Measurements from ENCODE around the gene GLIPR1L1.

The GLIPR1L1 gene

DNA sequence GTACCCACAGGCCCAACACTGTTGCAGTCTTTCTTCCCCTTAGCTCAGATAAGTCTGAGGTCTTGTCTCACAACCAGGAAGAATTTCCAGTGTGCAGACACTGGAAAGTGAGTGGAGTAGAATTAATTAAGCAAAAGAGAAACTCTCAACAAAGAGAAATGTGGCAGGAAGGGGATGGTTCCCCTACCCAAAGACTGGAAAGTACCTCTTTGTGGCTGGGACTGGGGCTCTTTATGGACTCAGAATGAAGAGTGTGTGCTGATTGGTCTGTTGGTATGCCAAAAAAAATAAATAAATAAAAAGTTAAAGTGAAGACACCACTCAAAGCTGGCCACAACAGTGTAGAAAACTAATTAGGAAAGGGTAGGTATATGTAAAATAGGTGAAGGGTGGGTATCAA lies 26.4 kb downstream of the GLIPR1L1 start:
- no peak overlapping the region for H3K9ac ChIP-seq (ENCODE audit: low read length)
- H3K4me3 ChIP-seq (ENCODE audit: low read length): no peak overlapping the region
- no peaks in the 10 kb centered on the region for H3K36me3 ChIP-seq (ENCODE audit: control insufficient read depth, insufficient read depth, low read length)
- H3K9me3 ChIP-seq (ENCODE audit: control insufficient read depth, low read length): no peaks in the 10 kb centered on the region
- H3K27me3 ChIP-seq (ENCODE audit: control insufficient read depth, insufficient read depth, low read length): no peaks in the 10 kb centered on the region
- no peaks in the 10 kb centered on the region for H3K4me1 ChIP-seq (ENCODE audit: control insufficient read depth, insufficient read depth, low read length)

DNA sequence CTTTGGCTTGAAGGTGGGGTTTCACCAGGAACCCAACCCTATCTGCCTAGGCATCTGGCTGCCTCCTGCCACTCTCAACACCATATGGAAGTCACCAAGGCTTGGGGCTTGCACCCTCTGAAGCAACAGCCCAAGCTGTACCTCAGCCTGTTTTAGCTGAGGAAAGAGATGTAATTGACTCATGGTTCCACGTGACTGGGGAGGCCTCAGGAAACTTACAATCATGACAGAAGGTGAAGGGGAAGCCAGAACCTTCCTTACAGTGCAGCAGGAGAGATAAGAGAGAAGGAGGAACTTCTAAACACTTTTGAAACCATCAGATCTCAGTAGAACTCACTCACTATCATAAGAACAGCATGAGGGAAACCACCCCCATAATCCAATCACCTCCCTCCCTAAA lies 26.9 kb downstream of the GLIPR1L1 start:
- Histone ChIP-seq H3K4me3 (ENCODE audit: low read length) (no peak overlapping the region), H3K27me3 (ENCODE audit: control insufficient read depth, insufficient read depth, low read length) (no peaks in the 10 kb centered on the region), H3K9ac (ENCODE audit: low read length) (no peak overlapping the region), H3K4me1 (ENCODE audit: control insufficient read depth, insufficient read depth, low read length) (no peaks in the 10 kb centered on the region), H3K9me3 (ENCODE audit: control insufficient read depth, low read length) (no peaks in the 10 kb centered on the region), H3K36me3 (ENCODE audit: control insufficient read depth, insufficient read depth, low read length) (no peaks in the 10 kb centered on the region)

DNA sequence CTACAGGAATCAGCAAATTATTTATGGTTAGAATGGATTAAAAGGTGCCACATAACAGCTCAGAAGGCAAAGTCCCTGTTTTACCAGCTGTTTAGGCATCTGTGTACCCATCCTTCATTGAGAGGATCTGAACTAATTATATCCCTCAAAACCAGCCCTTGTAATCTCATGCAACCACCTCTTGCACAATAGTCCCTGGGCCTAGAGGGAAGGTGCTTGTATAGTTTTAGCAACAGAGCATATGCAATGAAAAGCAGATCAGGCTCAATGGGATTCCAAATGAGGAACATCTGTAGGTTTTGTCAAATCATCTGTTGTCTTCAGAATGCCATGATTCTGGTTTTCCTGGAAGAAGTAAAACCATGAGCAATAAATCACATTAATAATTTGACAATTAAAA lies 30.4 kb downstream of the GLIPR1L1 start:
- Histone ChIP-seq H3K36me3 (ENCODE audit: control insufficient read depth, insufficient read depth, low read length) (no peaks in the 10 kb centered on the region), H3K27me3 (ENCODE audit: control insufficient read depth, insufficient read depth, low read length) (no peaks in the 10 kb centered on the region), H3K4me1 (ENCODE audit: control insufficient read depth, insufficient read depth, low read length) (no peaks in the 10 kb centered on the region), H3K4me3 (ENCODE audit: low read length) (no peak overlapping the region), H3K9ac (ENCODE audit: low read length) (no peak overlapping the region), H3K9me3 (ENCODE audit: control insufficient read depth, low read length) (no peaks in the 10 kb centered on the region)

DNA sequence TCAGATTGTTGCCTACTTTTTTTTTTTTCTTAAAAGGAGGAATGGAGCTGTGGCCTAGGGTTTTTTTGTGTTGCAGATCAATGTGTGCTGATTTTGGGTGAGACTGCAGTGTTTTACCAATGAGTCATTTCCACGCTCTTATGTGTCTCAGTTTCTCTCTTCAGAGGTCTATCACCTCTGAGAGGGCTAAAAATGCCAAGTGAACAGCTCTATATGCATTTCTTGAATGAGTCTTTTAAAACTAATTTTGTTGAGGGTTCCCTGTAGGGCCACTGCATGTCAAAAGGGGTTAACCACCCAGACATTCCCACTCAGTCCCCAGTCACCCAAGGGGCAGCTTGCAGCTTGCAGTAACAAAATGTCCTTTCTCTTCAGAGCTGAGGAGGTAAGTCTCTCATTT lies 32.2 kb downstream of the GLIPR1L1 start:
- no peak overlapping the region for H3K9ac ChIP-seq (ENCODE audit: low read length)
- no peak overlapping the region for H3K4me3 ChIP-seq (ENCODE audit: low read length)
- no peaks in the 10 kb centered on the region for H3K27me3 ChIP-seq (ENCODE audit: control insufficient read depth, insufficient read depth, low read length)
- no peaks in the 10 kb centered on the region for H3K4me1 ChIP-seq (ENCODE audit: control insufficient read depth, insufficient read depth, low read length)
- H3K36me3 ChIP-seq (ENCODE audit: control insufficient read depth, insufficient read depth, low read length): no peaks in the 10 kb centered on the region
- H3K9me3 ChIP-seq (ENCODE audit: control insufficient read depth, low read length): no peaks in the 10 kb centered on the region

DNA sequence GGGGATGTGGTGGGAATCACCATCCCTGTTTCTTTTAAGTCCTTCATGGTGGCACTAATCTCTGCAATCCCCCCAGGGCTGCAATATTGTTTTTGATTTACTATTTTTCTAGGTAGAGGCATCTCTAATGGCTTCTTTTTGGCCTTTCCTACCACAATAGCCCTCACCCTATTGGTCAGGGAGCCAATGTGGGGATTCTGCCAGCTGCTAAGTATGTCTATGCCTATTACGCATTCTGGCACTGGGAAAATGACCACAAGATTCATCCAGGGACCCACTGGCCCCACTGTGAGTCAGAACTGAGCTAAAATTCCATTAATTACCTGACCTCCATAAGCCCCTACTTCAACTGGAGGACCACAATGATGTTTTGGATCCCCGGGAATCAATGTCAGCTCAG lies 40.5 kb downstream of the GLIPR1L1 start:
- no peaks in the 10 kb centered on the region for H3K27me3 ChIP-seq (ENCODE audit: control insufficient read depth, insufficient read depth, low read length)
- no peaks in the 10 kb centered on the region for H3K9me3 ChIP-seq (ENCODE audit: control insufficient read depth, low read length)
- H3K4me3 ChIP-seq (ENCODE audit: low read length): no peak overlapping the region
- no peak overlapping the region for H3K9ac ChIP-seq (ENCODE audit: low read length)
- no peaks in the 10 kb centered on the region for H3K36me3 ChIP-seq (ENCODE audit: control insufficient read depth, insufficient read depth, low read length)
- no peaks in the 10 kb centered on the region for H3K4me1 ChIP-seq (ENCODE audit: control insufficient read depth, insufficient read depth, low read length)

DNA sequence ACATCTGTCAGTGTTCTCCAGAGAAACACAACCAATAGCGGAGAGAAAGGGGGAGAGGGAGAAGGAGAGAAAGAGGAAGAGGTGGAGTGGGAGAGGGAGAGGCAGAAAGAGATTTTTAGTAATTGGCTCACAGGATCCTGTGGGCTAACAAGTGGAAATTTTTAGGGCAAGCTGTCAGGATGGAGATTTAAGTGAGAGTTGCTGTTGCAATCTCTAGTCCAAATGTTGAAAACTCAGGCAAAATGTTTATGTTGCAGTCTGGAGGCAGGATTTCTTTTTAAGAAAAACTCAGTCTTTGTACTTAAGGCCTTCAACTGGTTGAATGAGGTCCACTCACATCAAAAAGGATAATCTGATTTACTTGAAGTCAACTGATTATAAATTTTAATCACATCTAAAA lies 43.9 kb downstream of the GLIPR1L1 start:
- Histone ChIP-seq H3K36me3 (ENCODE audit: control insufficient read depth, insufficient read depth, low read length) (no peaks in the 10 kb centered on the region), H3K27me3 (ENCODE audit: control insufficient read depth, insufficient read depth, low read length) (no peaks in the 10 kb centered on the region), H3K4me1 (ENCODE audit: control insufficient read depth, insufficient read depth, low read length) (no peaks in the 10 kb centered on the region), H3K4me3 (ENCODE audit: low read length) (no peak overlapping the region), H3K9me3 (ENCODE audit: control insufficient read depth, low read length) (no peaks in the 10 kb centered on the region), H3K9ac (ENCODE audit: low read length) (no peak overlapping the region)

DNA sequence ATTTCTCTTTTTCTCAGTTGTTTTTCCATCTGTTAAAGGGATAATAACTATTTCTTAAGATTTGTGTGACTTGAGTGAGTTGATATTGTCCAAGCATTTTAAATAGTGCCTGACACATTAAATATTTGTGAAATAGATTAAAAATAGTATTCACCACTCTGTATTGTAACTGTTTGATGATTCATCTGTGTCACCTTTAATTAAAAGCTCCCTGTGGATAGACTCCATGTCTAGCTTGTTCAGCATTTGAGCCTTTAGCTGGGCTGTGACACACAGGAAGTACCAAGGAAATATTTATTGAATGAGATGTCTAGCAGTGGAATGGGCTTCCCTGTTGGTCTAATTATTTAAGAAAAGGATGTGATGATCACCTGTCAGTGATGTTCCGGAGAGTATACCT lies 54.6 kb downstream of the GLIPR1L1 start:
- H3K9me3 ChIP-seq (ENCODE audit: control insufficient read depth, low read length): no peaks in the 10 kb centered on the region
- H3K4me3 ChIP-seq (ENCODE audit: low read length): no peak overlapping the region
- H3K27me3 ChIP-seq (ENCODE audit: control insufficient read depth, insufficient read depth, low read length): no peaks in the 10 kb centered on the region
- H3K9ac ChIP-seq (ENCODE audit: low read length): no peak overlapping the region
- H3K36me3 ChIP-seq (ENCODE audit: control insufficient read depth, insufficient read depth, low read length): no peaks in the 10 kb centered on the region
- no peaks in the 10 kb centered on the region for H3K4me1 ChIP-seq (ENCODE audit: control insufficient read depth, insufficient read depth, low read length)

DNA sequence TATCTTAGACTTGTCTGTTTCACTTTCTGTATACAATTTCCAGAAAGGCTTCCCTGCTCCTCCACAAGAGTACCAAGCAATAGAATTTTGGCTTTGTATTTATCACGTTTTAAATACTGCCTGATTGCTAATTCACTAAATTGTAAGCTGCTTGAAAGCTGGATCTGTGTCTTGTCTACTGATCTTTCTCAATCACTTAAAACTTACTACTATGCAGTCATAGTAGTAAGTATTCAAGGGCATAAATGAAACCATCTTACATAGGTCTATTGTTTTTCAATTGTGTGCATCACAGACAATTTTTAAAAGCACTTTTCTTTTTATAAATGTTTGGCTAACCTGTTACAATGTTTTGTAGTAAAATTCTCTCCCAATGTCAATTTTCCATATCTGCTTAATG lies 55.2 kb downstream of the GLIPR1L1 start:
- Histone ChIP-seq H3K4me1 (ENCODE audit: control insufficient read depth, insufficient read depth, low read length) (no peaks in the 10 kb centered on the region), H3K27me3 (ENCODE audit: control insufficient read depth, insufficient read depth, low read length) (no peaks in the 10 kb centered on the region), H3K36me3 (ENCODE audit: control insufficient read depth, insufficient read depth, low read length) (no peaks in the 10 kb centered on the region), H3K9me3 (ENCODE audit: control insufficient read depth, low read length) (no peaks in the 10 kb centered on the region), H3K4me3 (ENCODE audit: low read length) (no peak overlapping the region), H3K9ac (ENCODE audit: low read length) (no peak overlapping the region)

DNA sequence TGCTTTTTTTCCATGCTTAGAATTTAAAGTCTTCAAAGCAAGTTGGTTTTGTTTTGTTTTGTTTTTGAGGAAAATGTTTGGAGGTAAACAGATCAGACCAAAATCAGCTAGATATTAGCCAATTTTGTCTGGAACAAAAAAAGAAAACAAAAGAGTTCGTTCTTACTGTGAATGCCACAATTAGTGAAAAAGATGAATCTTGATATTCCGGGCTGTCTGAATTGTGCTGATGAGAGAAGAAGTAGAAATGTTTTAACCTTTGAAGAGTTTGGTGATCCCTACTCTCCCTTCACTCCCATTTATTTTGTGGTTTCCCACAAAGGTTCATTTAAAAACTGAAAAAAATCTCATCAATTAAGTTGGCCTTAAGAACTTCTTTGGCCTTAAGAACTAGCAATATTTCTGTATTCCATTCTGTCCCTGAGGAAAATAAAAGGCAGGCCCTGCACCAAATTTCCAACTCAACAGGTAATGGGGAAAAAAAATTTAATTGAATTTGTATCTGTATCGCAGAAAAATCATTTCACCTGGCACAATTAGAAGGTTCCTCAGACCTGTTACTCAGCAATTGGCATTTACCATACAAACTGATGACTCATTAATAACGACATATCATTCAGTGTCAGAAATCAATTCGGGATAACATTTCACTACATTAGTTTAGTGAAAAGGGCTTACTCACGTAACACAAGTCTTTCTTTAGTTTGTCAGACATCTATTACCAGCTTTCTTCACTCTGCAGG lies 55.9 kb downstream of the GLIPR1L1 start:
- Histone ChIP-seq H3K4me1 (ENCODE audit: control insufficient read depth, insufficient read depth, low read length) (no peaks in the 10 kb centered on the region), H3K36me3 (ENCODE audit: control insufficient read depth, insufficient read depth, low read length) (no peaks in the 10 kb centered on the region), H3K9ac (ENCODE audit: low read length) (peak overlapping the region; percentile 92), H3K9me3 (ENCODE audit: control insufficient read depth, low read length) (no peaks in the 10 kb centered on the region), H3K4me3 (ENCODE audit: low read length) (peak overlapping the region; percentile 90), H3K27me3 (ENCODE audit: control insufficient read depth, insufficient read depth, low read length) (no peaks in the 10 kb centered on the region)

DNA sequence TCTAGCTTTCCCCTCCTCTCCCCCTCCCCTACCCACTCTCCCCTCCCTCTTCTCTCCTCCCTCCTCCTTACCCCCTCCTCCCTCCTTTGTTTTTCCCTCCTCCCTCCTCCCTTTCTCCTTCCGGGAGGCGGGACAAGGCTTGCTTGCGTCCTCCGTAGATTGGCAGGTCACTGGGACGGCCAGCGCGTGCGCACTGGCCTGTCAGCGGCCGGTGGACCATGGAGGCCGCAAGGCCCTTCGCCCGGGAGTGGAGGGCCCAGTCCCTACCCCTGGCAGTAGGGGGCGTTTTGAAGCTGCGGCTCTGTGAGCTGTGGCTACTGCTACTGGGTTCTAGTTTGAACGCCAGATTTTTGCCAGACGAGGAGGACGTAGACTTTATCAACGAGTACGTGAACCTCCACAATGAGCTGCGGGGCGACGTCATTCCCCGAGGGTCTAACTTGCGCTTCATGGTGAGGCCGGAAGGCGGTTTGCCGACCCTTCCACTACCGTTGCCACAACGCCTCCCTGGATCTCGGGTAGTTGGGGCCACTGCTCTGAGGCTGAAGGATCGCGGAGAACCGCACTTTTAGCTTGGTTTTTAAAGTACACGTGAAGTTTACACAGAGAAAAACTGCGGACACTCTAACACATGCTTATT lies 56.5 kb downstream of the GLIPR1L1 start, which contains the start of gene GLIPR1L2:
TSS of gene GLIPR1L2 (plus strand) at position 191 of the 640 bp plus-strand sequence. CDS start at position 219, 28 bp downstream.
- no peaks in the 10 kb centered on the region for H3K9me3 ChIP-seq (ENCODE audit: control insufficient read depth, low read length)
- H3K4me1 ChIP-seq (ENCODE audit: control insufficient read depth, insufficient read depth, low read length): no peaks in the 10 kb centered on the region
- peak within 1 kb of the TSS; percentile 90 for H3K4me3 ChIP-seq (ENCODE audit: low read length)
- no peaks in the 10 kb centered on the region for H3K27me3 ChIP-seq (ENCODE audit: control insufficient read depth, insufficient read depth, low read length)
- no peaks in the 10 kb centered on the region for H3K36me3 ChIP-seq (ENCODE audit: control insufficient read depth, insufficient read depth, low read length)
- H3K9ac ChIP-seq (ENCODE audit: low read length): peak within 1 kb of the TSS; percentile 92

DNA sequence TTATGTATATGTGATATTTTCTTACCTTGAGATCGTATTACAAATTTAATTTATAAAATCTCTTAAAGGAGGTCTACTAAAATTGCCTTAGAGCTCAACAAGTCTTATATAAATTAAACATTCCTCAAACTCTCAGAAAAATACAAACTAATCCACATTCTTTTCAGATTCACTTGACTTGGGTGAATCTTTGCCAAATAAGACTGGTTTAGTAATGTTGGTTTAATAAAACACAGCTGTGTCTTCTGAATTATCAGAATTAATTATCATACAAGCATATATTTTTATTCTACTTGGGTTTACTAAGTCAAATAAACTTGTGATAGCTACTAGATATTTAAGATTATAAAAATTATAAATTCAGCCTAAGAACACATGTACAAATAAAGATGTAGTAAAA lies 69.8 kb downstream of the GLIPR1L1 start:
- no peaks in the 10 kb centered on the region for H3K27me3 ChIP-seq (ENCODE audit: control insufficient read depth, insufficient read depth, low read length)
- no peak overlapping the region for H3K4me3 ChIP-seq (ENCODE audit: low read length)
- no peak overlapping the region for H3K9ac ChIP-seq (ENCODE audit: low read length)
- no peaks in the 10 kb centered on the region for H3K36me3 ChIP-seq (ENCODE audit: control insufficient read depth, insufficient read depth, low read length)
- H3K9me3 ChIP-seq (ENCODE audit: control insufficient read depth, low read length): no peaks in the 10 kb centered on the region
- no peaks in the 10 kb centered on the region for H3K4me1 ChIP-seq (ENCODE audit: control insufficient read depth, insufficient read depth, low read length)

DNA sequence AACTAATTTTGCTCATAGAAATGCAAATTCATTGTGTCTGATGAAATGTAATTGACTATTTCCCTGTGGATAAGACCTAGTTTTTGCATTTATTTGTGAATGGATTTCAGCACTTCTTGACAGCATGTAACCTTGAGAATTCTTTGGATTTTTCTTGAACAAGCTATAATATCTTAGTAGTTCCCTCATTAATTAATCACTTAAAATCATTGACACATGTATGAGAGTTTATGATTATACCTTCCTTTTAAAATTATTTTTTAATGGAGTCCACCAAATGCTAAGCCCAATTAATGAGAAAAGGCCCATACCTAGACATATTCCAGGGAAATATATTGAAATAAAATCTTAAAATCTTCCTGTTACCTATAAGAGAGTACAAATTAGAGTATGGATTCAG lies 73.2 kb downstream of the GLIPR1L1 start:
- Histone ChIP-seq H3K9me3 (ENCODE audit: control insufficient read depth, low read length) (no peaks in the 10 kb centered on the region), H3K36me3 (ENCODE audit: control insufficient read depth, insufficient read depth, low read length) (no peaks in the 10 kb centered on the region), H3K4me3 (ENCODE audit: low read length) (no peak overlapping the region), H3K4me1 (ENCODE audit: control insufficient read depth, insufficient read depth, low read length) (no peaks in the 10 kb centered on the region), H3K9ac (ENCODE audit: low read length) (no peak overlapping the region), H3K27me3 (ENCODE audit: control insufficient read depth, insufficient read depth, low read length) (no peaks in the 10 kb centered on the region)
